HPDE6-E6E7 (cell line): ENCODE data around the gene ARPC5L.
"Not testable (repeated sequence)": the region's sequence is repeated elsewhere in the genome, so short reads cannot be mapped to it uniquely, and the experiment has no call there.

Experiments used
- DNase-seq: peaks from one replicate; pipeline ENCODE4 v3.0.0; 2011; ENCODE audit warnings: missing footprints; ENCODE audit errors: extremely low spot score

ARPC5L gene

DNA sequence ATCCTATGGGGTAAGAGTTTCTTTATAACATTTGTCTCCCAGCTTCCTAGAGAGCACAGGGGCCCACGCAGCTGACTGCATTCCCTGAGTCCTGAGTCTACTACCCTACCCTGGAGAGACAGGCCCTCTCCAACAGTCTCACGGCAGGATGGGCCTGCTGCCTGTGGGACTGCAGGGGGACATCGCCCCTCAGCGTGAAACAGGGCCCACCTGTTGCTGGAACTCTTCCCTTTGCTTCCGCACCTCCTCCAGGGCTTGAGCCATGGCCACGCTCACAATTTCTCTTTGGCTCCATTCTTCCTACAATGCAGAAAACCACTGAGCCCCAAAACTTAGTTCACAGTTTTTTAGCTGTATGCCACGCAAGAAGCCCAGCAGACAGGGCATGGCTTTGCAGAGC, 28.2 kb downstream of the ARPC5L start:
- DNase-seq: no peak

DNA sequence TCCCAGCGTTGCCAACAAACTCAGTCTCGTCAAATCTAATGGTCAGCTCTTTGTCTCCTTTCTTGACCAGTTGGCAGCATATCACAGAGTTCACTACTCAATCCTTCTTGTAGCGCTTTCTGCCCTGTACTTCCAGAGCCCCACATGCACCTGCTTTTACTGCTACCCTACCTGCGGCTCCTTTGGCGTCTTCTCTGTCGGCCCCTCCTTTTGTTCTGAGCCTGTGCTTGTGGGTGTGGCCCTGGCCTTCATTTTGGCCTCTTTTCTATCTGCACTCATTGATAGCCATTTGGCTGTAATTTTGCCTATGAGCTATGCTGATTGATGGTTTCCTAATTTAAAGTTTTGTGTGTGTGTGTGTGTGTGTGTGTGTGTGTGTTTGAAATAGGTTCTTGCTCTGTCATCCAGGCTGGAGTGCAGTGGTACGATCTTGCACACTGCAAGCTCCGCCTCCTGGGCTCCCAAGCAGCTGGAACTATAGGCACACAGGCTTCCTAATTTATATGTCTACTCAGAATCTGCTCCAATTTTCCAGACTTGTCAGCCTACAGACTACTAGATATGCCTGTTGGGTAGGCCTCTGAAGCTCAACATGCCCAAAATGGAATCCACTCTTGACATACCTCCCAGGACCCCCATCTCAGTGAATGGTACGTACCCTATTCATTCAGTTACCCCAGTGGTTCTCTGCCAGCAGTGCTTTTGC, 32.3 kb downstream of the ARPC5L start:
- DNase-seq: no peak

DNA sequence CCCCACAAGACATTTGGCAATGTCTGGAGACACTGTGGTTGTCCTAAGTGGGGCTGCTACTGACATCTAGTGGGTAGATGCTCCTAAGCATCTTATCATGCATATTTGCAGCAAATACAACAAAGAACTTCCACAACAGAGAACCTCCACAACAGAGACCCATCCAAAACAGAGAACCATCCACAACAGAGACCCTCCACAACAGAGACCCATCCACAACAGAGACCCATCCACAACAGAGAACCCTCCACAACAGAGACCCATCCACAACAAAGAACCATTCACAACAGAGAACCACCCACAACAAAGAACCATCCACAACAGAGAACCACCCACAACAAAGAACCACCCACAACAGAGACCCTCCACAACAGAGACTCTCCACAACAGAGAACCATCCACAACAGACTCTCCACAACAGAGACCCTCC, 32.8 kb downstream of the ARPC5L start:
- DNase-seq: no peak

- DNase-seq: no peak
Observed at GRCh38 chr9:124897570-124898460, 35.9 kb downstream of the ARPC5L start.

DNA sequence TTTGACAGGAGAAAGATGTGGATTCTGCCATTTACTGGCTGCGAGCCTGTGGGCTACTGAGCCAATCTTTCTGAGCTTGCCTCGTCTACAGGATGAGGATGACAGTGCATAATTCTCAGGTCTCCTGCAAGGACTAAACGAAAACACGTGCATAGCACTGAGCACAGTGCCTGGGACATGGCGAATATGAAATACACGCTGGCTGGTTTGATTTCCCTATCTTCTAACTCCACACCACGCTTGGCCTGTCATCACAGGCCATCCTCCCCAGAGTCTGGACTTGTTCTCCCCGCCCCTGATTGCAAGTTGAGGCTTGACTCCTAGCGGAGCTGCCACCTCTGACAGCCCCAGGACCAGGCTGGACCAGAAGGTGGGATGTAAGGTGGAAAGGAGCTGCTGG, 37.9 kb downstream of the ARPC5L start:
- peak; percentile 46 for DNase-seq

GRCh38 chr9:124906966-124907365, 45.0 kb downstream of the ARPC5L start:
- no peak for DNase-seq

GRCh38 chr9:124908098-124908497, 46.2 kb downstream of the ARPC5L start:
- no peak for DNase-seq

DNA sequence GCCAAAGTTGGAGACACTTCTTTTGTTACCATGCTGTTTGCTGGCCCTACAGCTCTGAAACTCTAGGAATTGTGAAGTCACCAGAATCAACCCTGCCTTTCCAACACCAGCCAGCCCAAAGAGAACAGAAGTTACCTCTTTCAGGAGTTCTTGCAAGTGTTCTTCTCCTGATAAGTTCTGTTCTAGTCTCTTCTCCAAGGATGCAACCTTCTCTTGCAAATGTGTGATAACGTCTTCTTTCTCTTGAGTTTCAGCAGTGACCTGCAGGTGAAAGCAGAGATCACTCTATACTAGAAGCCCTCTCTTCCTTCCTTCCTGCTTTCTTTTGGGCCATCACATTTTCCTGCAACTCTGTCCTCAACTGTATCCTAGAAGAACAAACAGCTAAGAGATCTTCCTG, 49.8 kb downstream of the ARPC5L start:
- no peak for DNase-seq

DNA sequence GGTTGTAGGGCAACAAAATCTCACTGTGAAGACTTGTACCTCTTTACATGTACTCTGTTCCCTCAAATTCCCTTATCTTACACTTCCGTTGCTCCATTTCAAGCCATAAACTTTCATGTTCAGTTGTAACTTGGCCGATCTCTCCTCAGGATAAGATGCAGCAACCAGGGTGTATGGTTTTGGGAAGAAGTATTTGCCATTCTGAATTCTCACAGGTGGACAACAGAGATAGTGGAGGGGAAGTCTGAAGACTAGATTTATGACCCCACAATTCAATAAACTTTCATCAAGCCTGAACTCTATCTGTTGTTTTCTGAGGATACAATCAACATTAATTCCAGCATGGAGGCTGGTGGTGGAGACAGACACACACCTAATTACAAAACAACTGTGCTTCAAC, 51.4 kb downstream of the ARPC5L start:
- DNase-seq: no peak

DNA sequence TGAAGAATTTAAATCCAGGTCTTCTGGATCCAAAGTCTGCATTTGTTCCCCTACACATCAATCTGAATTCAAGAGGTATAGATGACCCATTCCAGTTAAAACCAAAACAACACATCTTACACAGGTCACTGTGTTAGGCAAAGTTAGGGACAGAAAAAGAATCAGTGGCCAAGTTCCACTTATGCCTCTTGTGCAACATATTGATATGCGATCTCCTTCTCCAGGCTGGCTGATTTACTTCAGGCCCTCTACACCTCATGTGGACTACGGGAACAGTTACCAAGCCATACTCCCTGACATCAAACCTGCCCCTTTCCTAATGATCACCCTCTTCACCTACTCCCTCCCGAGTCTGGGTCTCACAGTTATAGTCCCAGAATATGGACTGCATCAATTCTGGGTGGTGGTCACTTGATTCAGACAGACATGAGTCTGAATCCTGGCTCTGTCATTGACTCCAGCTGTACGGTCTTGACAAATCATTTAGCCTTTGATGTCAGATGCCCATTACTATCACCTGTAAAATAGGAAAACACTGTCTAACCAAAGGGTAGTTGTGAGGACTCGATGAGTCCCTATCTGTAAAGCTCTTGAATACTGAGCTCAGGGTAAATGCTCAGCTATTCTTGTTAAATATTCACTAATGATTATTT, 52.9 kb downstream of the ARPC5L start:
- DNase-seq: no peak

GRCh38 chr9:124920394-124920793, 58.5 kb downstream of the ARPC5L start:
- not testable (repeated sequence) for DNase-seq
